Measurements from ENCODE around the gene MAML2.

GRCh38 chr11:96254087-96254486 lies 88.9 kb downstream of the MAML2 start:
- TF ChIP-seq, protein P1, sequence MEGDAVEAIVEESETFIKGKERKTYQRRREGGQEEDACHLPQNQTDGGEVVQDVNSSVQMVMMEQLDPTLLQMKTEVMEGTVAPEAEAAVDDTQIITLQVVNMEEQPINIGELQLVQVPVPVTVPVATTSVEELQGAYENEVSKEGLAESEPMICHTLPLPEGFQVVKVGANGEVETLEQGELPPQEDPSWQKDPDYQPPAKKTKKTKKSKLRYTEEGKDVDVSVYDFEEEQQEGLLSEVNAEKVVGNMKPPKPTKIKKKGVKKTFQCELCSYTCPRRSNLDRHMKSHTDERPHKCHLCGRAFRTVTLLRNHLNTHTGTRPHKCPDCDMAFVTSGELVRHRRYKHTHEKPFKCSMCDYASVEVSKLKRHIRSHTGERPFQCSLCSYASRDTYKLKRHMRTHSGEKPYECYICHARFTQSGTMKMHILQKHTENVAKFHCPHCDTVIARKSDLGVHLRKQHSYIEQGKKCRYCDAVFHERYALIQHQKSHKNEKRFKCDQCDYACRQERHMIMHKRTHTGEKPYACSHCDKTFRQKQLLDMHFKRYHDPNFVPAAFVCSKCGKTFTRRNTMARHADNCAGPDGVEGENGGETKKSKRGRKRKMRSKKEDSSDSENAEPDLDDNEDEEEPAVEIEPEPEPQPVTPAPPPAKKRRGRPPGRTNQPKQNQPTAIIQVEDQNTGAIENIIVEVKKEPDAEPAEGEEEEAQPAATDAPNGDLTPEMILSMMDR (IDR thresholded peaks at IDR 0.05; ENCODE audit: poor library complexity), result no peak
- TF ChIP-seq EZH2 (IDR thresholded peaks at IDR 0.05; ENCODE audit: borderline replicate concordance) (no peak), EZH2phosphoT487 (IDR thresholded peaks at IDR 0.05; ENCODE audit: low read depth, severe bottlenecking, unreplicated experiment) (no peak)

All from hepatocyte (in vitro differentiated cells).